AG10803 (cell line): Measurements from ENCODE around the gene TBC1D25.

Source experiments
- DNase-seq: peaks from one replicate; pipeline ENCODE4 v3.0.0; 2010; ENCODE audit warnings: low read depth
- H3K4me3 ChIP-seq: 2 replicates; pipeline ENCODE4 v1.5.1; 2011; ENCODE audit warnings: mild to moderate bottlenecking, low read length, control low read depth
- CTCF ChIP-seq: conservative IDR thresholded peaks from 2 replicates; pipeline ENCODE4 v1.5.1; 2011; ENCODE audit warnings: mild to moderate bottlenecking, low read length, control low read depth, inconsistent platforms

TBC1D25 gene

GRCh38 chrX:48590203-48591103 lies 50.9 kb downstream of the TBC1D25 start:
- TF ChIP-seq CTCF: no peak
- no peak for DNase-seq
- no peak overlapping the region for H3K4me3 ChIP-seq

- peak; percentile 65 for DNase-seq
- no peak for TF ChIP-seq CTCF
- H3K4me3 ChIP-seq: no peak overlapping the region
Observed at GRCh38 chrX:48591255-48591791, 51.8 kb downstream of the TBC1D25 start.

GRCh38 chrX:48592971-48593370 lies 53.5 kb downstream of the TBC1D25 start:
- no peak overlapping the region for H3K4me3 ChIP-seq
- DNase-seq: no peak
- no peak for TF ChIP-seq CTCF

- DNase-seq: no peak
- no peak overlapping the region for H3K4me3 ChIP-seq
- no peak for TF ChIP-seq CTCF
Observed at GRCh38 chrX:48595929-48596328, 56.4 kb downstream of the TBC1D25 start.

GRCh38 chrX:48597353-48598264 lies 58.1 kb downstream of the TBC1D25 start, which contains the start of gene WDR13:
WDR13 (plus strand) TSS chrX:48597492; CDS start chrX:48597997, 505 bp downstream.
- peak within 1 kb of the TSS; percentile 81 for H3K4me3 ChIP-seq
- TF ChIP-seq CTCF: no peak
- DNase-seq: peak; percentile 94

GRCh38 chrX:48598614-48599013 lies 59.1 kb downstream of the TBC1D25 start:
- peak overlapping the region; percentile 81 for H3K4me3 ChIP-seq
- DNase-seq: no peak
- TF ChIP-seq CTCF: no peak
